ENCODE results near the gene DDHD1. TPM values are rescaled to one million over a fixed set of nuclear protein-coding genes. Genes with fewer than 3 reads are reported as not detected.

DDHD1 gene
- polyA plus RNA-seq, 4 donors = 0.54 to 9.4 (median 1.6) TPM

DNA sequence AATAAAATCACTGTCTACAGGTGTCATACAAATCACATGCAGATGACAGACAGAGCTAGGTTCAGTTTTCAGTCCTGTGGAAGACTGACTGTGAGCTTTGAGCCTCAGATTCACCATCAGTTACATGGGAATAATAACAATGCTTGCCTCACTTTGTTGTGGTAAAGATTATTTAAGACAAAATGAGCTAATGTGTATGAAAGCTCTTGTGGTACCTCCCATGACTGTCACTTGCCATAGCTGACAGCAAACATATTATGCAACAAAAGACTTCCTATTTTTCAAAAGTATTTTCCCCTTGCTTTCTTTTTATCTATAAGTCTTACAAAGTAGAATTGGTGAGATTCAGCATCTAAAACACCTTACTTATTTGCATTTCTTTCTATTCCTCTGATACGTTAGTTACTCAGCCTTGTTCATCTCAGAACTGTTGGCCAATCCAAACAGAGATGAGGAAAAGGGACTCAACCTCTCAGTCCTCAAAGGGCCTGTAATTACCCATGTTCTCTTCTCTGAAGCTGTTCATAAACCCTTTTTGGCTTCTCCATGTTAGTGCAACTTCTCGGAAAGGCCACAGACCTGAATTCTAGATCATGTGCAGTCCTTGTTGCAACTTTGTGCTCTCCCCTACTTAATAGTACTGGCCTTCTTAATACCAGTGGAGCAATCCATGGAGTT is 8.8 kb upstream of the DDHD1 start:
- DNase-seq (no peak), FAIRE-seq (no peak)
- 88 to 90% (median 89%) methylated on average over 2 of the region's 2 CpGs for WGBS, 3 donors
- no peaks in the 10 kb centered on the region for H3K36me3 ChIP-seq (ENCODE audit: control insufficient read depth in 3 of 3, insufficient read depth in 2 of 3, low read depth in 1 of 3, low read length in 3 of 3)
- H3K27ac ChIP-seq (ENCODE audit: low read depth in 1 of 3, low read length in 2 of 3) = no peak overlapping the region
- no peaks in the 10 kb centered on the region for H3K27me3 ChIP-seq (ENCODE audit: control insufficient read depth in 3 of 3, insufficient read depth in 3 of 3, low read length in 3 of 3)
- H3K4me3 ChIP-seq (ENCODE audit: low read depth in 1 of 3, low read length in 3 of 3) = no peak overlapping the region
- H3K4me1 ChIP-seq (ENCODE audit: control insufficient read depth in 3 of 3, insufficient read depth in 2 of 3, low read depth in 1 of 3, low read length in 2 of 3) = no peaks in the 10 kb centered on the region
- no peaks in the 10 kb centered on the region for H3K9me3 ChIP-seq (ENCODE audit: control insufficient read depth in 2 of 2, insufficient read depth in 1 of 2, low read depth in 1 of 2, low read length in 1 of 2)

DNA sequence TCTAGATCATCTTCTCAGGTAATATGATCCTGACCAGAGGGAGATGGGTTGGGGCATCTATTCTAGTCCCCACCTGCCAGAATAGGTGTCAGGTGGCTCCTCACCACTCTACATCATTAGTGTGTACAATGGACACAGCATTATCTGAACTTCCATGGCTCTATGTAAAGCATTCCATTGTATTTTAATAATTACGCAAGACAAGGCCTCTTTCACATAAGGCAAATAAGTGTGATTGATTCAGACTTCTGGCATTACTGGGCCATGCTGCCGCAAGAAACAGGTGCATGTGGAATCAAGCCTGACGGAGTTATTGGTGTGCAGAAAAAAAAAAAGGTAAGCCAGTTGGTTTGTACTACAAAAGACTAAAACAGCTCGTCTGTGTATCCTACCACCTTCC is 3.1 kb upstream of the DDHD1 start:
- FAIRE-seq = no peak
- WGBS, 3 donors = 86 to 94% (median 87%) methylated on average over 4 of the region's 4 CpGs

DNA sequence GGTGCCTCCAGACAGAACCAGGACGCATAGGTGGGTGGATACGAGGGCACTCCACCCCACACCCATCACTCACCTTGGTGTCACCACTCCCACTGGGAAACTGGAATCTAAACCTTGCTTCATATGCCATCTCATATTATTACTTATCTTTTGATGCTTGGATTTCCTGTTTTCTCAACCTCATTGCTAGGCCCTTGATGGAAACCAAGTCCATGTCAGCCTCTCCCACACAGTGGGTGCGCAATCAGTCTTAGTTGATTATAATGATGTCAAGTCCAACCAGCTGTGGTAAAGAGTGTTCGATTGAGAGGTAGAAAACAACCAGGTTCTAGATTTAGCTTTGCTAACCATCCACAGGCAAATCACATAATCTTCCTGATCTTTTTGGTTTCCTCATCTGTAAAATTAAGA is 584 bp upstream of the DDHD1 start:
- Histone ChIP-seq H3K27me3 (ENCODE audit: control insufficient read depth in 3 of 3, insufficient read depth in 3 of 3, low read length in 3 of 3) (no peaks in the 10 kb centered on the region), H3K27ac (ENCODE audit: low read depth in 1 of 3, low read length in 2 of 3) (peak overlapping the region; percentile 56 to 87 (median 63)), H3K4me3 (ENCODE audit: low read depth in 1 of 3, low read length in 3 of 3) (peak overlapping the region; percentile 71 to 90 (median 88)), H3K9me3 (ENCODE audit: control insufficient read depth in 2 of 2, insufficient read depth in 1 of 2, low read depth in 1 of 2, low read length in 1 of 2) (no peaks in the 10 kb centered on the region), H3K4me1 (ENCODE audit: control insufficient read depth in 3 of 3, insufficient read depth in 2 of 3, low read depth in 1 of 3, low read length in 2 of 3) (peaks cover 0 to 4% (median 0%) of the 10 kb centered on the region in 3 donors), H3K36me3 (ENCODE audit: control insufficient read depth in 3 of 3, insufficient read depth in 2 of 3, low read depth in 1 of 3, low read length in 3 of 3) (no peaks in the 10 kb centered on the region)
- DNase-seq = no peak
- FAIRE-seq = no peak
- 57 to 75% (median 68%) methylated on average over 4 of the region's 4 CpGs for WGBS, 3 donors

More for the DNA sequence above, 3.1 kb upstream of the DDHD1 start:
- Histone ChIP-seq H3K4me3 (ENCODE audit: low read depth in 1 of 3, low read length in 3 of 3) (no peak overlapping the region), H3K36me3 (ENCODE audit: control insufficient read depth in 3 of 3, insufficient read depth in 2 of 3, low read depth in 1 of 3, low read length in 3 of 3) (no peaks in the 10 kb centered on the region), H3K27me3 (ENCODE audit: control insufficient read depth in 3 of 3, insufficient read depth in 3 of 3, low read length in 3 of 3) (no peaks in the 10 kb centered on the region), H3K27ac (ENCODE audit: low read depth in 1 of 3, low read length in 2 of 3) (no peak overlapping the region), H3K9me3 (ENCODE audit: control insufficient read depth in 2 of 2, insufficient read depth in 1 of 2, low read depth in 1 of 2, low read length in 1 of 2) (no peaks in the 10 kb centered on the region), H3K4me1 (ENCODE audit: control insufficient read depth in 3 of 3, insufficient read depth in 2 of 3, low read depth in 1 of 3, low read length in 2 of 3) (peaks cover 0 to 4% (median 0%) of the 10 kb centered on the region in 3 donors)
- DNase-seq = no peak

DNA sequence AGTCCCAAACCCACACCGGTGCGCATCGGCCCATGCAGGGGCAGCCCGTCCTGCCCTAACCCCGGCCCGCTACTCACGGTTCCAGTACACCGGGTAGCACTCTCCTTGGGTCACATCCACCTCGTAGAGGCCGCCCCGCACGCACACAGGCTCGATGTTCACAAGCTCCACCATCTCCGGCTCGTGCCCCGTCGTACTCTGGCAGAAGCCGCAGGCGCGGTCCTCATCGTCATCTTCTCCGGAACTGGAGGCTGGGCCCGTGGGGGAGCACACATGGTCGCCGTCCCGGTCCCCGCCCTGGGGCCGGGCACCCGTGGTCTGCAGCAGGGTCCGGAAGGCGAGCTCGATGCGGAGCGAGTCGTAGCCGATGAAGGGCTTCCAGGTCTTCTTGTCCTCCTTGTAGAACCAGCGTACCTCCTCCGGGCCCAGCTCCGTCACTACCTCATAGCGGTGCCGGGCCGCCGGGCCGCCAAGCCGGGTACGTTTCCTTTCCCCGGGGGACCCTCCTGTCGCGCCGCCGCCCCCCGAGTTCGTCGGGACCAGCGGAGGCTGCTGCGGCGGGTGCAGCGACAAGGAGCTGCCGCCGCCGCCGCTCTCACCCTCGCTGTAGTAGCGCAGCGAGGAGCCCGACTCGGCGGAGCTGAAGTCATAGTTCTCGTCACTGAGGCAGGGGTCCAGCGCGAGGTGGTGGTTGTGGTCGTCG is 788 bp downstream of the DDHD1 start:
- no peaks in the 10 kb centered on the region for H3K9me3 ChIP-seq (ENCODE audit: control insufficient read depth in 2 of 2, insufficient read depth in 1 of 2, low read depth in 1 of 2, low read length in 1 of 2)
- H3K27ac ChIP-seq (ENCODE audit: low read depth in 1 of 3, low read length in 2 of 3) = peak overlapping the region; percentile 75 to 87 (median 82)
- no peaks in the 10 kb centered on the region for H3K36me3 ChIP-seq (ENCODE audit: control insufficient read depth in 3 of 3, insufficient read depth in 2 of 3, low read depth in 1 of 3, low read length in 3 of 3)
- 0 to 1% (median 0%) methylated on average over 64 to 73 of the region's 73 CpGs for WGBS, 3 donors
- DNase-seq (peak; percentile 43 to 86), FAIRE-seq (no peak)
- no peaks in the 10 kb centered on the region for H3K27me3 ChIP-seq (ENCODE audit: control insufficient read depth in 3 of 3, insufficient read depth in 3 of 3, low read length in 3 of 3)
- H3K4me3 ChIP-seq (ENCODE audit: low read depth in 1 of 3, low read length in 3 of 3) = peak overlapping the region; percentile 71 to 90 (median 88)
- H3K4me1 ChIP-seq (ENCODE audit: control insufficient read depth in 3 of 3, insufficient read depth in 2 of 3, low read depth in 1 of 3, low read length in 2 of 3) = peaks cover 0 to 4% (median 2%) of the 10 kb centered on the region in 3 donors

DNA sequence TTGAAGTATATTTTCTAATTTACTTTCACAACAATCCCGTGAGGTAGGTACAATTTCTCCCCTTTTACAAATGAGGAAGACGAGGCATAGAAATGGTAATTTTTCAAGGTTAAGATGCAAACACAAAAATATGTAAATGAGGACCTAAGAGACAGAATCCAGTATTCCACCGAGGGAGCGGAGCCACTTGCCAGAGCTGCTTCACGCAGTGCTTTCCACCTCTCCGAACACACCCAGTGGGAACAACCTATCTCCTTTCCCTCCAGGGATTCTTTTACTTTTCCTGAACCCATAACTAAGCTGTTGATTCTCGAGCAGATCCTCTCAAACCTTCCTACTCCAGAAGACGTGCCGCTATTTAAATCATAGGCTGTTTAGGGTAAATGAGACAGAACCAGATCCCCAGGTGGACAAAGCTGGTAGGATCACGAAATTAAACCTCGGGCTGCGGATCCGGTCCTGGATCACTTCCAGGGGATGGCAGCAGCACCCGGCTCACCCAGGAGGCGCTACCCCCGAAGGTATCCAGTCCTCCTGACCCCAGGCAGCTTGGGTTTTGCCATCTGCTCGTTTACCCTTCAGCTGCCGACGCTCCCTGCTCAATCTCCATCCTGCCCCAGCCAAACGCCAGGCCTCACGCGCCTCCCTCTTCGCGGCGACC is 1.5 kb downstream of the DDHD1 start:
- no peaks in the 10 kb centered on the region for H3K9me3 ChIP-seq (ENCODE audit: control insufficient read depth in 2 of 2, insufficient read depth in 1 of 2, low read depth in 1 of 2, low read length in 1 of 2)
- H3K4me1 ChIP-seq (ENCODE audit: control insufficient read depth in 3 of 3, insufficient read depth in 2 of 3, low read depth in 1 of 3, low read length in 2 of 3) = peaks cover 0 to 5% (median 4%) of the 10 kb centered on the region in 3 donors
- H3K27me3 ChIP-seq (ENCODE audit: control insufficient read depth in 3 of 3, insufficient read depth in 3 of 3, low read length in 3 of 3) = no peaks in the 10 kb centered on the region
- H3K4me3 ChIP-seq (ENCODE audit: low read depth in 1 of 3, low read length in 3 of 3) = peak overlapping the region; percentile 71 to 90 (median 88)
- WGBS, 3 donors = 1 to 3% (median 1%) methylated on average over 24 to 25 of the region's 25 CpGs
- FAIRE-seq (no peak), DNase-seq (peak; percentile 23 to 59)
- no peaks in the 10 kb centered on the region for H3K36me3 ChIP-seq (ENCODE audit: control insufficient read depth in 3 of 3, insufficient read depth in 2 of 3, low read depth in 1 of 3, low read length in 3 of 3)
- peak overlapping the region; percentile 75 to 87 (median 82) for H3K27ac ChIP-seq (ENCODE audit: low read depth in 1 of 3, low read length in 2 of 3)

DNA sequence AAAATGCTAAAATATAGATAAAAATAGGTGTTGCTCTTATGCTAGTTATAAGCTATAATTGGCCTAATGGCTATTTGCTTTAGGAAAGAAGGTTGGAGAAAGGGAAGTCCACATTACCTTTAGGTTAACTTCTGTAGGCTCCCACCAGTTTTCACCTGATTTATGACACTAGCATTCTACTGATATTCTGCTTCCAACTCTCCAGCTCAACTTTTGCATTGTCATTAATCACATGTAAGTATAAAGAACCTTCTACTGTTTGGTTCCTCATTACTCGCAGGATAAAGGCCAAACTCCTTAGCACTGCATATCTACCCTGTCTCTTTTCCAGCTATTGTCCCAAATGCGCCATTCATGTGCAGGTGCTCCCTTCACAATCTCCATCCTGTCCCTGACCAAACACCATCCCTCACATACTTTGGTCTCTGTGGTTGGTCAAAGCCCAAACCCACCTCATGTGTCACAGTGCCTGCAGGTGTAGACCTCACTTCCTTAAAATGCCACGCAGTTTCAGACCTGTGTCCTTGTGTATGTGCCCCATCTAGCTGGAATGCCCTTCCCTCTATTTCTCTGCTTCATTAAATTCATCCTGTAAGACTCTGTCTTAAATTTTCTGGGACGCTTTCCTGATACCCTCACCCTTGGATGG is 3.3 kb downstream of the DDHD1 start:
- H3K27ac ChIP-seq (ENCODE audit: low read depth in 1 of 3, low read length in 2 of 3) = no peak overlapping the region
- peaks cover 0 to 5% (median 4%) of the 10 kb centered on the region in 3 donors for H3K4me1 ChIP-seq (ENCODE audit: control insufficient read depth in 3 of 3, insufficient read depth in 2 of 3, low read depth in 1 of 3, low read length in 2 of 3)
- H3K4me3 ChIP-seq (ENCODE audit: low read depth in 1 of 3, low read length in 3 of 3) = no peak overlapping the region
- FAIRE-seq = no peak
- no peaks in the 10 kb centered on the region for H3K27me3 ChIP-seq (ENCODE audit: control insufficient read depth in 3 of 3, insufficient read depth in 3 of 3, low read length in 3 of 3)
- no peaks in the 10 kb centered on the region for H3K36me3 ChIP-seq (ENCODE audit: control insufficient read depth in 3 of 3, insufficient read depth in 2 of 3, low read depth in 1 of 3, low read length in 3 of 3)
- no peak for DNase-seq
- no peaks in the 10 kb centered on the region for H3K9me3 ChIP-seq (ENCODE audit: control insufficient read depth in 2 of 2, insufficient read depth in 1 of 2, low read depth in 1 of 2, low read length in 1 of 2)
- WGBS, 3 donors = 78 to 85% (median 83%) methylated on average over 4 of the region's 4 CpGs

DNA sequence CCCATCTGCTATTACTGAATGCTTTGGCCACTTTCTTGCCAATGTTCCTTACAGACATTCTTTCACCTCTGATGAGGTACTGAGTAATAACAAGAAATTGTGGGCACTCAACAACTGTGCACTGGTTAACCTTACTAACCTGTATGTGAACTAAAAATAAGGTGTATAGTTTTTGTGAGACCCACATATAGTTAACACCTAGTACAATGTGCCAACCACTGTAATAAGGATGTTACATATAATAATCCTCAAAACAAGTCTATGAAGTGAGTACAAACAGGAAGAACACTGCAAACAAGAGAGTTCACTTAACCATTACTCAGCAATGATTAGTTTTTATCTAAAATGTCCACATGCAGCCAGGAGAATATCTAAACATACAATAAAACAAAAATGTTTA is 4.5 kb downstream of the DDHD1 start:
- DNase-seq = no peak
- no peak overlapping the region for H3K27ac ChIP-seq (ENCODE audit: low read depth in 1 of 3, low read length in 2 of 3)
- H3K36me3 ChIP-seq (ENCODE audit: control insufficient read depth in 3 of 3, insufficient read depth in 2 of 3, low read depth in 1 of 3, low read length in 3 of 3) = no peaks in the 10 kb centered on the region
- no peaks in the 10 kb centered on the region for H3K27me3 ChIP-seq (ENCODE audit: control insufficient read depth in 3 of 3, insufficient read depth in 3 of 3, low read length in 3 of 3)
- H3K9me3 ChIP-seq (ENCODE audit: control insufficient read depth in 2 of 2, insufficient read depth in 1 of 2, low read depth in 1 of 2, low read length in 1 of 2) = no peaks in the 10 kb centered on the region
- H3K4me1 ChIP-seq (ENCODE audit: control insufficient read depth in 3 of 3, insufficient read depth in 2 of 3, low read depth in 1 of 3, low read length in 2 of 3) = peaks cover 0 to 5% (median 4%) of the 10 kb centered on the region in 3 donors
- no peak for FAIRE-seq
- H3K4me3 ChIP-seq (ENCODE audit: low read depth in 1 of 3, low read length in 3 of 3) = no peak overlapping the region

DNA sequence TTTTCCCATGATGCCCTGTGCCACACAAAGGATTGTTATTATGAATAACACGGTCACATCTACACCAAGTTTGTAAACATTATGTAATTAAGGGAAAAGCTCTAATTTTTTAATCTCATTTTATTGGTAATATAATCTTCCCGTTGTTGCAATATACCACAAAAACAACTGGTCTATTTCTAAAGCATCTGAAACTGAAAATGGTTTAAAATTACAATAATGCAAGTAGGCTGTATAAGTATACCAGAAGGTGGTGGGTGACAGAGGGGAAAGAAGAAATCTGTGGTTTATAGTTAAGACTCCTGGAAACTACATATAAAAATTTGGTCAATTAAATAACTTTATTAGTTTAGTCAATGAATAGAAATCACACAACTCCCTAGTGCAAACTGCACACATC is 5.2 kb downstream of the DDHD1 start:
- H3K4me3 ChIP-seq (ENCODE audit: low read depth in 1 of 3, low read length in 3 of 3) = no peak overlapping the region
- H3K4me1 ChIP-seq (ENCODE audit: control insufficient read depth in 3 of 3, insufficient read depth in 2 of 3, low read depth in 1 of 3, low read length in 2 of 3) = peaks cover 0 to 5% (median 2%) of the 10 kb centered on the region in 3 donors
- FAIRE-seq (no peak), DNase-seq (no peak)
- peaks cover 0 to 5% of the 10 kb centered on the region in 2 donors for H3K9me3 ChIP-seq (ENCODE audit: control insufficient read depth in 2 of 2, insufficient read depth in 1 of 2, low read depth in 1 of 2, low read length in 1 of 2)
- no peak overlapping the region for H3K27ac ChIP-seq (ENCODE audit: low read depth in 1 of 3, low read length in 2 of 3)
- WGBS, 3 donors = 67 to 91% (median 72%) methylated on average over 2 of the region's 2 CpGs
- H3K36me3 ChIP-seq (ENCODE audit: control insufficient read depth in 3 of 3, insufficient read depth in 2 of 3, low read depth in 1 of 3, low read length in 3 of 3) = no peaks in the 10 kb centered on the region
- H3K27me3 ChIP-seq (ENCODE audit: control insufficient read depth in 3 of 3, insufficient read depth in 3 of 3, low read length in 3 of 3) = no peaks in the 10 kb centered on the region
